ENCODE results near the gene DQX1. TPM values are rescaled to one million over a fixed set of nuclear protein-coding genes. Genes with fewer than 3 reads are reported as not detected.

Gene DQX1
- total and polyA plus RNA-seq, 9 of the 15 experiments (the other 6 are each of a cell fraction or from before 2014, with no cell fraction given), result 0.04 to 0.38 (median 0.18) TPM; not detected in 1

DNA sequence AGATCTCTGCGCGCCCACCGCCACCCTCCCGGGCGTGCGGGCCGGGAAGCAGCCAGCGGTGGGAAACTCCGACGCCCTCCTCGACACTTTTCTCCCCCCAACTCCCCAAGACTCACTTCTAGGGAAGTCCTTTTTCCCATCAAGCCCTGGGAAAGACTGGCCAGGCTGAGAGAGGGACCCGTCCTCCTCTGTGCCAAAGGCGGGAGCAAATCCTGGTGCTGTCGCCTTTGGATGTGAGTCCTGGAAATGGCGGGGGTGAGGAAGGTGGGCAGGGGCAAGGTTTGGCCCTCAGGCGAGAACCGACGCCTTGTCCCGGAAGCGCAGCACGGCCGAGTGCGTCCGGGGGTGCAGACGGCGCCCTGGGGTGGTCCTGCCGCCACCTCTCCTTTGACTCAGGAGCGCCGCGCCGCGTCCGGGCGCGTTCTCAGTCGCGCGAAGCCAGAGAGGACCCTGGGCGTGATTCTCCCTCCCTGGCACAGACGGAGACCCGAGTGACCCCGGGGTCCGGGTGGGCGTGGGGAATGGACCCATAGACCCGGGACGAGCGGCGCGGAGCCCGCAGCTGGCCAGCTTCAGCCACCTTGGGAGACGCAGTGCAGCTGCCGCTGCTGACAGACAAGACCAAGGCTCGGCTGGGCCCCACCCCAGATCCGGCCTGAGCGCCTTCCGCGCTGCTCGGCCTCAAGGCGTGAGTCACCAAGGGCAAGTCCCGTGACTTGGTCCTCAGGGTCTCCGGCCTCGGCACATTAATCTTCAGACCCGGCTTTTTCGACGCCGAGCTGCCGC, 23.1 kb downstream of the DQX1 start (continued):
- no peak for TF ChIP-seq POLR2AphosphoS2 (IDR thresholded peaks at IDR 0.05; ENCODE audit: low read length)
- no peak for TF ChIP-seq SMARCC2 (IDR thresholded peaks at IDR 0.05; ENCODE audit: low read depth)
- TF ChIP-seq ZFX (CRISPR knock-in tag; IDR thresholded peaks at IDR 0.05), result peak; percentile 91
- TF ChIP-seq POLR2H (tag; IDR thresholded peaks at IDR 0.05; ENCODE audit: low read depth), result peak; percentile 79; the same call in 1 of the 2 replicates
- no peak for TF ChIP-seq ZNF274 (IDR thresholded peaks at IDR 0.05; ENCODE audit: borderline replicate concordance, low read depth, low read length)
- TF ChIP-seq TARDBP (IDR thresholded peaks at IDR 0.05), result no peak
- TF ChIP-seq MECOM (CRISPR knock-in tag; IDR thresholded peaks at IDR 0.05), result no peak
- TF ChIP-seq NEUROD1 (IDR thresholded peaks at IDR 0.05; ENCODE audit: borderline replicate concordance, low read depth, low read length, partially characterized antibody), result peak; percentile 40
- TF ChIP-seq, protein P1, sequence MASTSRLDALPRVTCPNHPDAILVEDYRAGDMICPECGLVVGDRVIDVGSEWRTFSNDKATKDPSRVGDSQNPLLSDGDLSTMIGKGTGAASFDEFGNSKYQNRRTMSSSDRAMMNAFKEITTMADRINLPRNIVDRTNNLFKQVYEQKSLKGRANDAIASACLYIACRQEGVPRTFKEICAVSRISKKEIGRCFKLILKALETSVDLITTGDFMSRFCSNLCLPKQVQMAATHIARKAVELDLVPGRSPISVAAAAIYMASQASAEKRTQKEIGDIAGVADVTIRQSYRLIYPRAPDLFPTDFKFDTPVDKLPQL (IDR thresholded peaks at IDR 0.05; ENCODE audit: extremely low read depth, insufficient read length), result no peak
- TF ChIP-seq, protein P2, sequence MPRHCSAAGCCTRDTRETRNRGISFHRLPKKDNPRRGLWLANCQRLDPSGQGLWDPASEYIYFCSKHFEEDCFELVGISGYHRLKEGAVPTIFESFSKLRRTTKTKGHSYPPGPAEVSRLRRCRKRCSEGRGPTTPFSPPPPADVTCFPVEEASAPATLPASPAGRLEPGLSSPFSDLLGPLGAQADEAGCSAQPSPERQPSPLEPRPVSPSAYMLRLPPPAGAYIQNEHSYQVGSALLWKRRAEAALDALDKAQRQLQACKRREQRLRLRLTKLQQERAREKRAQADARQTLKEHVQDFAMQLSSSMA (CRISPR knock-in tag; IDR thresholded peaks at IDR 0.05), result no peak
- TF ChIP-seq SOX6 (IDR thresholded peaks at IDR 0.05), result peak; percentile 43; the same call in 1 of the 2 replicates
- no peak for TF ChIP-seq IFI16 (CRISPR knock-in tag; IDR thresholded peaks at IDR 0.05)
- TF ChIP-seq PCBP1 (IDR thresholded peaks at IDR 0.05; ENCODE audit: low read depth, low read length, poor library complexity, severe bottlenecking), result peak; percentile 45
- TF ChIP-seq, protein P3, sequence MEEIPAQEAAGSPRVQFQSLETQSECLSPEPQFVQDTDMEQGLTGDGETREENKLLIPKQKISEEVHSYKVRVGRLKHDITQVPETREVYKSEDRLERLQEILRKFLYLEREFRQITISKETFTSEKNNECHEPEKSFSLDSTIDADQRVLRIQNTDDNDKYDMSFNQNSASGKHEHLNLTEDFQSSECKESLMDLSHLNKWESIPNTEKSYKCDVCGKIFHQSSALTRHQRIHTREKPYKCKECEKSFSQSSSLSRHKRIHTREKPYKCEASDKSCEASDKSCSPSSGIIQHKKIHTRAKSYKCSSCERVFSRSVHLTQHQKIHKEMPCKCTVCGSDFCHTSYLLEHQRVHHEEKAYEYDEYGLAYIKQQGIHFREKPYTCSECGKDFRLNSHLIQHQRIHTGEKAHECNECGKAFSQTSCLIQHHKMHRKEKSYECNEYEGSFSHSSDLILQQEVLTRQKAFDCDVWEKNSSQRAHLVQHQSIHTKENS (CRISPR knock-in tag; IDR thresholded peaks at IDR 0.05), result no peak
- no peak for TF ChIP-seq FOXM1 (IDR thresholded peaks at IDR 0.05; ENCODE audit: low read depth)
- TF ChIP-seq FOXM1 (CRISPR knock-in tag; IDR thresholded peaks at IDR 0.05; ENCODE audit: low read depth), result no peak
- TF ChIP-seq, protein P4, sequence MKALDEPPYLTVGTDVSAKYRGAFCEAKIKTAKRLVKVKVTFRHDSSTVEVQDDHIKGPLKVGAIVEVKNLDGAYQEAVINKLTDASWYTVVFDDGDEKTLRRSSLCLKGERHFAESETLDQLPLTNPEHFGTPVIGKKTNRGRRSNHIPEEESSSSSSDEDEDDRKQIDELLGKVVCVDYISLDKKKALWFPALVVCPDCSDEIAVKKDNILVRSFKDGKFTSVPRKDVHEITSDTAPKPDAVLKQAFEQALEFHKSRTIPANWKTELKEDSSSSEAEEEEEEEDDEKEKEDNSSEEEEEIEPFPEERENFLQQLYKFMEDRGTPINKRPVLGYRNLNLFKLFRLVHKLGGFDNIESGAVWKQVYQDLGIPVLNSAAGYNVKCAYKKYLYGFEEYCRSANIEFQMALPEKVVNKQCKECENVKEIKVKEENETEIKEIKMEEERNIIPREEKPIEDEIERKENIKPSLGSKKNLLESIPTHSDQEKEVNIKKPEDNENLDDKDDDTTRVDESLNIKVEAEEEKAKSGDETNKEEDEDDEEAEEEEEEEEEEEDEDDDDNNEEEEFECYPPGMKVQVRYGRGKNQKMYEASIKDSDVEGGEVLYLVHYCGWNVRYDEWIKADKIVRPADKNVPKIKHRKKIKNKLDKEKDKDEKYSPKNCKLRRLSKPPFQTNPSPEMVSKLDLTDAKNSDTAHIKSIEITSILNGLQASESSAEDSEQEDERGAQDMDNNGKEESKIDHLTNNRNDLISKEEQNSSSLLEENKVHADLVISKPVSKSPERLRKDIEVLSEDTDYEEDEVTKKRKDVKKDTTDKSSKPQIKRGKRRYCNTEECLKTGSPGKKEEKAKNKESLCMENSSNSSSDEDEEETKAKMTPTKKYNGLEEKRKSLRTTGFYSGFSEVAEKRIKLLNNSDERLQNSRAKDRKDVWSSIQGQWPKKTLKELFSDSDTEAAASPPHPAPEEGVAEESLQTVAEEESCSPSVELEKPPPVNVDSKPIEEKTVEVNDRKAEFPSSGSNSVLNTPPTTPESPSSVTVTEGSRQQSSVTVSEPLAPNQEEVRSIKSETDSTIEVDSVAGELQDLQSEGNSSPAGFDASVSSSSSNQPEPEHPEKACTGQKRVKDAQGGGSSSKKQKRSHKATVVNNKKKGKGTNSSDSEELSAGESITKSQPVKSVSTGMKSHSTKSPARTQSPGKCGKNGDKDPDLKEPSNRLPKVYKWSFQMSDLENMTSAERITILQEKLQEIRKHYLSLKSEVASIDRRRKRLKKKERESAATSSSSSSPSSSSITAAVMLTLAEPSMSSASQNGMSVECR (CRISPR knock-in tag; IDR thresholded peaks at IDR 0.05), result no peak
- TF ChIP-seq CBFA2T2 (conservative IDR thresholded peaks at IDR 0.05), result 0 out of 2 replicates have a peak, but pooled peaks have one; percentile 29
- TF ChIP-seq ZNF780A (CRISPR knock-in tag; IDR thresholded peaks at IDR 0.05), result no peak

All from K562 (cell line).